HepG2 (cell line): ENCODE results near the gene KRTAP20-2. TPM values are rescaled to one million over a fixed set of nuclear protein-coding genes. Genes with fewer than 3 reads are reported as not detected.

Experiments
- ATAC-seq: fragments of 200-7000 bp; cut with Tn5 transposase; 3 replicates; pipeline ENCODE4 v1.9.1; 2020; ENCODE audit warnings: mild to moderate bottlenecking, moderate library complexity
- BruUV-seq: library from RNA; stranded (reverse); fragments of 400-500 nt; replicated peaks from 2 replicates; lab custom pipeline; 2021; lab: Mats Ljungman, UMichigan
- CTCF ChIA-PET: fragments of 300-600 bp; formaldehyde crosslinking; extraction: SDS; loops from one replicate; lab custom pipeline; 2021; ENCODE audit warnings: low total read pairs, inconsistent platforms, low intra/inter-chr PET ratio; lab: Yijun Ruan, JAX
- POLR2A ChIA-PET: fragments of 350-600 bp; sonication (Branson Sonifier 250); formaldehyde crosslinking; loops from one replicate; lab custom pipeline; 2020; ENCODE audit warnings: antibody characterized with exemption, inconsistent platforms; lab: Yijun Ruan, JAX
- DNase-seq: peaks from one replicate; pipeline ENCODE4 v3.0.0-alpha.2; 2015; ENCODE audit warnings: low spot score
- FAIRE-seq: peaks from 3 replicates; lab custom pipeline; 2011; peaks lifted over from hg19 to GRCh38; lab: Jason Lieb, UNC
- H2AFZ ChIP-seq: one replicate; pipeline ENCODE4 v1.6.1; 2011; ENCODE audit warnings: low read length, inconsistent platforms
- H3K27ac ChIP-seq: fragments of 300-600 bp; 3 replicates; pipeline ENCODE4 v1.8.0; 2011; ENCODE audit warnings: mixed run types, mild to moderate bottlenecking, mixed read lengths, low read length, inconsistent platforms; ENCODE audit not compliant: insufficient read depth; ENCODE audit errors: extremely low read length
- H3K27me3 ChIP-seq, 2 experiments: fragments of 200-600 bp in 1 of 2; 2 replicates in 1 of 2; 3 replicates in 1 of 2; pipeline versions ENCODE4 v1.6.0 to v1.8.0; 2011; ENCODE audit warnings: low read length in 2 of 2, mild to moderate bottlenecking in 2 of 2, moderate library complexity in 2 of 2, inconsistent platforms in 1 of 2; ENCODE audit not compliant: insufficient read depth in 2 of 2, control insufficient read depth in 1 of 2
- H3K36me3 ChIP-seq, 2 experiments: fragments of 200-600 bp in 1 of 2; replicated peaks in 1 of 2; 2 replicates in 1 of 2; 3 replicates in 1 of 2; pipeline versions ENCODE4 v1.5.1 to v1.8.0; 2011; ENCODE audit warnings: low read length in 2 of 2, inconsistent platforms in 1 of 2; ENCODE audit not compliant: insufficient read depth in 2 of 2, control insufficient read depth in 1 of 2
- H3K4me1 ChIP-seq: 2 replicates; pipeline ENCODE4 v1.5.1; 2012; ENCODE audit warnings: low read length, inconsistent platforms; ENCODE audit not compliant: insufficient read depth
- H3K4me2 ChIP-seq: 2 replicates; pipeline ENCODE4 v1.6.0; 2011; ENCODE audit warnings: low read depth, low read length, inconsistent platforms
- H3K4me3 ChIP-seq, 3 experiments: fragments of 200-600 bp in 1 of 3; sonication (generic), shearing (Covaris generic) in 1 of 3; replicated peaks in 1 of 3; 2 replicates each; pipeline ENCODE4 v1.5.1; 2011 to 2016; ENCODE audit warnings: low read length in 3 of 3, inconsistent platforms in 2 of 3, low read depth in 2 of 3, mild to moderate bottlenecking in 2 of 3, control low read depth in 1 of 3, mixed read lengths in 1 of 3; ENCODE audit not compliant: insufficient read depth in 1 of 3
- H3K79me2 ChIP-seq: one replicate; pipeline ENCODE4 v1.6.1; 2011; ENCODE audit warnings: low read length, inconsistent platforms; ENCODE audit not compliant: insufficient read depth
- H3K9ac ChIP-seq: 2 replicates; pipeline ENCODE4 v1.6.0; 2011; ENCODE audit warnings: mild to moderate bottlenecking, low read depth, low read length, inconsistent platforms; ENCODE audit not compliant: insufficient read depth
- H3K9me3 ChIP-seq: 2 replicates; pipeline ENCODE4 v1.5.1; 2012; ENCODE audit warnings: mild to moderate bottlenecking, low read length
- H4K20me1 ChIP-seq: 2 replicates; pipeline ENCODE4 v1.6.0; 2011; ENCODE audit warnings: inconsistent platforms, mild to moderate bottlenecking, low read length, moderate library complexity; ENCODE audit not compliant: insufficient read depth
- CBFB ChIP-seq: sonication (generic); formaldehyde crosslinking; IDR thresholded peaks from 2 replicates; pipeline ENCODE4 v1.4.0; 2020; ENCODE audit warnings: missing genetic modification reagents
- MEIS2 ChIP-seq: sonication (generic); formaldehyde crosslinking; IDR thresholded peaks from 2 replicates; pipeline ENCODE4 v1.9.0; 2021; ENCODE audit warnings: mild to moderate bottlenecking, missing genetic modification reagents
- POGZ ChIP-seq: sonication (generic); formaldehyde crosslinking; IDR thresholded peaks from 2 replicates; pipeline ENCODE4 v1.4.0; 2020; ENCODE audit warnings: mild to moderate bottlenecking, missing genetic modification reagents
- ZFP1 ChIP-seq: IDR thresholded peaks from 2 replicates; pipeline ENCODE4 v1.6.1; 2016
- ZFP41 ChIP-seq: sonication (generic); formaldehyde crosslinking; IDR thresholded peaks from 2 replicates; pipeline ENCODE4 v1.4.0; 2020; ENCODE audit warnings: mild to moderate bottlenecking, missing genetic modification reagents, borderline replicate concordance
- ZFX ChIP-seq: sonication (generic); formaldehyde crosslinking; IDR thresholded peaks from 2 replicates; pipeline ENCODE4 v1.4.0; 2020; ENCODE audit warnings: mild to moderate bottlenecking, low read depth, missing genetic modification reagents, moderate library complexity
- ZNF33A ChIP-seq: sonication (generic); formaldehyde crosslinking; IDR thresholded peaks from 2 replicates; pipeline ENCODE4 v1.5.1; 2020; ENCODE audit warnings: missing genetic modification reagents, mild to moderate bottlenecking, moderate library complexity, borderline replicate concordance
- ZNF552 ChIP-seq: sonication (generic); formaldehyde crosslinking; IDR thresholded peaks from 2 replicates; pipeline ENCODE4 v1.9.0; 2022; ENCODE audit warnings: missing genetic modification reagents, mild to moderate bottlenecking, borderline replicate concordance
- ZNF563 ChIP-seq: sonication (generic); formaldehyde crosslinking; IDR thresholded peaks from 2 replicates; pipeline ENCODE4 v1.8.0; 2022; ENCODE audit warnings: mild to moderate bottlenecking, moderate library complexity, missing genetic modification reagents
- ZNF670 ChIP-seq: sonication (generic); formaldehyde crosslinking; IDR thresholded peaks from 2 replicates; pipeline ENCODE4 v1.8.0; 2022; ENCODE audit warnings: mild to moderate bottlenecking, missing genetic modification reagents, borderline replicate concordance
- WGBS: methylation state at CpG from one replicate; pipeline ENCODE4 v1.1.6; 2017; ENCODE audit warnings: low lambda C conversion rate; 5-methylcytosine and 5-hydroxymethylcytosine counted together
- in situ Hi-C: cut with HindIII; loops from 2 replicates; pipeline ENCODE4 v1.10.0; 2017; ENCODE audit warnings: low pct_unique_long_range_greater_than_20kb; ENCODE audit not compliant: extremely low pct_ligation_motif_present
- intact Hi-C: fragments of 100-400 bp; cut with micrococcal nuclease; formaldehyde crosslinking; loops from one replicate; pipeline ENCODE4 v1.10.0; 2022; ENCODE audit not compliant: unreplicated experiment
- polyA plus RNA-seq, 8 experiments: library from polyadenylated mRNA; depleted of rRNA in 3 of 8; stranded (reverse) in 7 of 8; unstranded in 1 of 8; fragments of >200 nt; fragmentation: Illumina TruSeq in 4 of 8; extraction: Trizol in 4 of 8; gene quantifications; 2 replicates each; pipeline versions ENCODE4 v1.2.1 to v1.2.3, GENCODE V29; 2011 to 2016; ENCODE audit warnings: low read depth in 4 of 8, missing spikeins in 1 of 8, mixed read lengths in 1 of 8; ENCODE audit not compliant: insufficient read depth in 1 of 8
- total RNA-seq, 5 experiments: library from RNA; depleted of rRNA; stranded (reverse); fragments of >200 nt; fragmentation: Illumina TruSeq; extraction: Trizol; gene quantifications; 2 replicates each; pipeline ENCODE4 v1.2.3, GENCODE V29; 2016; ENCODE audit warnings: low read depth in 1 of 5
- TF ChIP-seq, protein P1 (sequence below): IDR thresholded peaks from 2 replicates; pipeline ENCODE4 v1.6.1; 2012; ENCODE audit warnings: low read length, improper control_type of control experiment
- TF ChIP-seq, protein P2 (sequence below): sonication (generic); formaldehyde crosslinking; conservative IDR thresholded peaks from 2 replicates; pipeline ENCODE4 v1.8.0; 2022; ENCODE audit warnings: missing genetic modification reagents
- TF ChIP-seq, protein P3 (sequence below): IDR thresholded peaks from 2 replicates; pipeline ENCODE4 v1.6.1; 2016; ENCODE audit warnings: missing biosample characterization, missing genetic modification reagents, low read depth
- TF ChIP-seq, protein P4 (sequence below): fragments of 450-650 bp; IDR thresholded peaks from 2 replicates; pipeline ENCODE4 v1.6.1; 2017; ENCODE audit warnings: mild to moderate bottlenecking
- TF ChIP-seq, protein P5 (sequence below): sonication (generic); formaldehyde crosslinking; IDR thresholded peaks from 2 replicates; pipeline ENCODE4 v1.4.0; 2020; ENCODE audit warnings: missing genetic modification reagents

KRTAP20-2 gene
- total and polyA plus RNA-seq, 2 of the 13 experiments (the other 11 are each of a cell fraction or from before 2014, with no cell fraction given): not detected

DNA sequence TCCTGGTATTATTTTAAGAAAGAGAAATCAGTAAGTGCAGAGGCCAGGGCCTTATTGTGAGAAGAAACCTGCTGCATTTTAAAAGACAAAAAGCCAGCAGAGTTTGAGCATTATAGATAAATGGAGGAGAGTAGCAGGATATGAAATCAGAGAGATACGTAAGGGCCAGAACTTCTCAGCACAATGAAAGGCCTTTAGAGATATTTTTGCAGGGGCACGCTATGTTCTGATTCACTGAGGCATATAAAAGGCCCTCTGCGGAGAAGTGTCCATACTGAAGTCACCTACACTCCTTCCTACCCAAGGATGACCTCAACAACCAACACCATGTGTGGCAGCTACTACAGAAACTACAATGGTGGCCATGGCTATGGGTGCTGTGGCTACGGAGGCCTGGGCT, 42.9 kb upstream of the KRTAP20-2 start, which contains the start of gene KRTAP6-3:
Gene KRTAP6-3, plus strand, starts transcription at position 301 of the 400 bp plus-strand sequence. Its CDS starts 6 bp downstream, at position 307.
- no peak within 1 kb of the TSS for H2AFZ ChIP-seq
- H4K20me1 ChIP-seq: no peaks in the 10 kb centered on the region
- no peak within 1 kb of the TSS for H3K4me3 ChIP-seq
- no peaks in the 10 kb centered on the region for H3K4me1 ChIP-seq
- ChIA-PET CTCF (no interaction called here), POLR2A (no interaction called here)
- no peak within 1 kb of the TSS for H3K9ac ChIP-seq
- no peaks in the 10 kb centered on the region for H3K36me3 ChIP-seq
- no peaks in the 10 kb centered on the region for H3K27me3 ChIP-seq
- FAIRE-seq: no peak
- H3K79me2 ChIP-seq: no peaks in the 10 kb centered on the region
- no peak for DNase-seq
- WGBS: 10% methylated on average over 4 of the region's 4 CpGs
- no peak within 1 kb of the TSS for H3K27ac ChIP-seq
- in situ Hi-C loops: no loop called here
- BruUV-seq: no TSS peak
- ATAC-seq: no peak
- no peak within 1 kb of the TSS for H3K4me2 ChIP-seq
- peaks cover 83% of the 10 kb centered on the region for H3K9me3 ChIP-seq
- TF ChIP-seq CBFB (CRISPR knock-in tag): no peak
- no peak for TF ChIP-seq ZNF33A (CRISPR knock-in tag)
- TF ChIP-seq, protein P1, sequence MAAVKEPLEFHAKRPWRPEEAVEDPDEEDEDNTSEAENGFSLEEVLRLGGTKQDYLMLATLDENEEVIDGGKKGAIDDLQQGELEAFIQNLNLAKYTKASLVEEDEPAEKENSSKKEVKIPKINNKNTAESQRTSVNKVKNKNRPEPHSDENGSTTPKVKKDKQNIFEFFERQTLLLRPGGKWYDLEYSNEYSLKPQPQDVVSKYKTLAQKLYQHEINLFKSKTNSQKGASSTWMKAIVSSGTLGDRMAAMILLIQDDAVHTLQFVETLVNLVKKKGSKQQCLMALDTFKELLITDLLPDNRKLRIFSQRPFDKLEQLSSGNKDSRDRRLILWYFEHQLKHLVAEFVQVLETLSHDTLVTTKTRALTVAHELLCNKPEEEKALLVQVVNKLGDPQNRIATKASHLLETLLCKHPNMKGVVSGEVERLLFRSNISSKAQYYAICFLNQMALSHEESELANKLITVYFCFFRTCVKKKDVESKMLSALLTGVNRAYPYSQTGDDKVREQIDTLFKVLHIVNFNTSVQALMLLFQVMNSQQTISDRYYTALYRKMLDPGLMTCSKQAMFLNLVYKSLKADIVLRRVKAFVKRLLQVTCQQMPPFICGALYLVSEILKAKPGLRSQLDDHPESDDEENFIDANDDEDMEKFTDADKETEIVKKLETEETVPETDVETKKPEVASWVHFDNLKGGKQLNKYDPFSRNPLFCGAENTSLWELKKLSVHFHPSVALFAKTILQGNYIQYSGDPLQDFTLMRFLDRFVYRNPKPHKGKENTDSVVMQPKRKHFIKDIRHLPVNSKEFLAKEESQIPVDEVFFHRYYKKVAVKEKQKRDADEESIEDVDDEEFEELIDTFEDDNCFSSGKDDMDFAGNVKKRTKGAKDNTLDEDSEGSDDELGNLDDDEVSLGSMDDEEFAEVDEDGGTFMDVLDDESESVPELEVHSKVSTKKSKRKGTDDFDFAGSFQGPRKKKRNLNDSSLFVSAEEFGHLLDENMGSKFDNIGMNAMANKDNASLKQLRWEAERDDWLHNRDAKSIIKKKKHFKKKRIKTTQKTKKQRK: no peak
- TF ChIP-seq ZNF563 (CRISPR knock-in tag): no peak
- TF ChIP-seq ZNF670 (CRISPR knock-in tag): no peak
- TF ChIP-seq, protein P2, sequence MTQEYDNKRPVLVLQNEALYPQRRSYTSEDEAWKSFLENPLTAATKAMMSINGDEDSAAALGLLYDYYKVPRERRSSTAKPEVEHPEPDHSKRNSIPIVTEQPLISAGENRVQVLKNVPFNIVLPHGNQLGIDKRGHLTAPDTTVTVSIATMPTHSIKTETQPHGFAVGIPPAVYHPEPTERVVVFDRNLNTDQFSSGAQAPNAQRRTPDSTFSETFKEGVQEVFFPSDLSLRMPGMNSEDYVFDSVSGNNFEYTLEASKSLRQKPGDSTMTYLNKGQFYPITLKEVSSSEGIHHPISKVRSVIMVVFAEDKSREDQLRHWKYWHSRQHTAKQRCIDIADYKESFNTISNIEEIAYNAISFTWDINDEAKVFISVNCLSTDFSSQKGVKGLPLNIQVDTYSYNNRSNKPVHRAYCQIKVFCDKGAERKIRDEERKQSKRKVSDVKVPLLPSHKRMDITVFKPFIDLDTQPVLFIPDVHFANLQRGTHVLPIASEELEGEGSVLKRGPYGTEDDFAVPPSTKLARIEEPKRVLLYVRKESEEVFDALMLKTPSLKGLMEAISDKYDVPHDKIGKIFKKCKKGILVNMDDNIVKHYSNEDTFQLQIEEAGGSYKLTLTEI (CRISPR knock-in tag): no peak
- TF ChIP-seq POGZ: no peak
- no peak for TF ChIP-seq ZFX (CRISPR knock-in tag)
- TF ChIP-seq MEIS2 (CRISPR knock-in tag): no peak
- no peak for TF ChIP-seq ZFP1
- no peak for TF ChIP-seq ZFP41 (CRISPR knock-in tag)
- TF ChIP-seq, protein P3, sequence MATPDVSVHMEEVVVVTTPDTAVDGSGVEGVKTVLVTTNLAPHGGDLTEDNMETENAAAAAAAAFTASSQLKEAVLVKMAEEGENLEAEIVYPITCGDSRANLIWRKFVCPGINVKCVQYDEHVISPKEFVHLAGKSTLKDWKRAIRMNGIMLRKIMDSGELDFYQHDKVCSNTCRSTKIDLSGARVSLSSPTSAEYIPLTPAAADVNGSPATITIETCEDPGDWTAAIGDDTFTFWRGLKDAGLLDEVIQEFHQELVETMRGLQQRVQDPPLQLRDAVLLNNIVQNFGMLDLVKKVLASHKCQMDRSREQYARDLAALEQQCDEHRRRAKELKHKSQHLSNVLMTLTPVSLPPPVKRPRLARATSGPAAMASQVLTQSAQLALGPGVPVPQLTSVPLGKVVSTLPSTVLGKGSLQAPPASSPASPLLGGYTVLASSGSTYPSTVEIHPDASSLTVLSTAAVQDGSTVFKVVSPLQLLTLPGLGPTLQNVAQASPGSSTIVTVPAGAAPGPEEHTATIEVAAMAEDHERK: no peak
- TF ChIP-seq, protein P4, sequence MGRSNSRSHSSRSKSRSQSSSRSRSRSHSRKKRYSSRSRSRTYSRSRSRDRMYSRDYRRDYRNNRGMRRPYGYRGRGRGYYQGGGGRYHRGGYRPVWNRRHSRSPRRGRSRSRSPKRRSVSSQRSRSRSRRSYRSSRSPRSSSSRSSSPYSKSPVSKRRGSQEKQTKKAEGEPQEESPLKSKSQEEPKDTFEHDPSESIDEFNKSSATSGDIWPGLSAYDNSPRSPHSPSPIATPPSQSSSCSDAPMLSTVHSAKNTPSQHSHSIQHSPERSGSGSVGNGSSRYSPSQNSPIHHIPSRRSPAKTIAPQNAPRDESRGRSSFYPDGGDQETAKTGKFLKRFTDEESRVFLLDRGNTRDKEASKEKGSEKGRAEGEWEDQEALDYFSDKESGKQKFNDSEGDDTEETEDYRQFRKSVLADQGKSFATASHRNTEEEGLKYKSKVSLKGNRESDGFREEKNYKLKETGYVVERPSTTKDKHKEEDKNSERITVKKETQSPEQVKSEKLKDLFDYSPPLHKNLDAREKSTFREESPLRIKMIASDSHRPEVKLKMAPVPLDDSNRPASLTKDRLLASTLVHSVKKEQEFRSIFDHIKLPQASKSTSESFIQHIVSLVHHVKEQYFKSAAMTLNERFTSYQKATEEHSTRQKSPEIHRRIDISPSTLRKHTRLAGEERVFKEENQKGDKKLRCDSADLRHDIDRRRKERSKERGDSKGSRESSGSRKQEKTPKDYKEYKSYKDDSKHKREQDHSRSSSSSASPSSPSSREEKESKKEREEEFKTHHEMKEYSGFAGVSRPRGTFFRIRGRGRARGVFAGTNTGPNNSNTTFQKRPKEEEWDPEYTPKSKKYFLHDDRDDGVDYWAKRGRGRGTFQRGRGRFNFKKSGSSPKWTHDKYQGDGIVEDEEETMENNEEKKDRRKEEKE: no peak
- TF ChIP-seq, protein P5, sequence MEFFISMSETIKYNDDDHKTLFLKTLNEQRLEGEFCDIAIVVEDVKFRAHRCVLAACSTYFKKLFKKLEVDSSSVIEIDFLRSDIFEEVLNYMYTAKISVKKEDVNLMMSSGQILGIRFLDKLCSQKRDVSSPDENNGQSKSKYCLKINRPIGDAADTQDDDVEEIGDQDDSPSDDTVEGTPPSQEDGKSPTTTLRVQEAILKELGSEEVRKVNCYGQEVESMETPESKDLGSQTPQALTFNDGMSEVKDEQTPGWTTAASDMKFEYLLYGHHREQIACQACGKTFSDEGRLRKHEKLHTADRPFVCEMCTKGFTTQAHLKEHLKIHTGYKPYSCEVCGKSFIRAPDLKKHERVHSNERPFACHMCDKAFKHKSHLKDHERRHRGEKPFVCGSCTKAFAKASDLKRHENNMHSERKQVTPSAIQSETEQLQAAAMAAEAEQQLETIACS (CRISPR knock-in tag): no peak
- TF ChIP-seq ZNF552 (CRISPR knock-in tag): no peak
- TF ChIP-seq, all 625 proteins: peak for 0
- intact Hi-C loops: no loop called here
